HepG2 (cell line): Measurements from ENCODE around the gene TP53TG5. TPM values are rescaled to one million over a fixed set of nuclear protein-coding genes. Genes with fewer than 3 reads are reported as not detected.

Source experiments
- AGO1 ChIP-seq: fragments of 200-400 bp; formaldehyde crosslinking; IDR thresholded peaks from 2 replicates; pipeline ENCODE4 v1.6.1; 2017; ENCODE audit warnings: mild to moderate bottlenecking, low read depth, low read length, moderate library complexity; ENCODE audit not compliant: poor library complexity, severe bottlenecking
- ARNTL ChIP-seq: sonication (generic); formaldehyde crosslinking; IDR thresholded peaks from 2 replicates; pipeline ENCODE4 v1.4.0; 2020; ENCODE audit warnings: mild to moderate bottlenecking, missing genetic modification reagents
- ASH2L ChIP-seq: fragments of 300-600, 200-600 bp; sonication (generic); IDR thresholded peaks from 2 replicates; pipeline ENCODE4 v1.7.0; 2017; ENCODE audit warnings: low read depth, mild to moderate bottlenecking, moderate library complexity, mixed read lengths, low read length; ENCODE audit not compliant: insufficient read length
- BRD4 ChIP-seq: sonication (generic); formaldehyde crosslinking; IDR thresholded peaks from 2 replicates; pipeline ENCODE4 v1.4.0; 2020; ENCODE audit warnings: missing genetic modification reagents
- FOXP1 ChIP-seq, 2 experiments: fragments of 450-650 bp in 1 of 2; IDR thresholded peaks; 2 replicates each; pipeline ENCODE4 v1.6.1; 2017 to 2018; ENCODE audit warnings: antibody characterized with exemption in 1 of 2
- ISL2 ChIP-seq: sonication (generic); formaldehyde crosslinking; IDR thresholded peaks from 2 replicates; pipeline ENCODE4 v1.5.0; 2020; ENCODE audit warnings: missing genetic modification reagents
- KLF12 ChIP-seq: sonication (generic); formaldehyde crosslinking; IDR thresholded peaks from 2 replicates; pipeline ENCODE4 v1.4.0; 2020; ENCODE audit warnings: missing genetic modification reagents, borderline replicate concordance
- MED1 ChIP-seq: sonication (generic); formaldehyde crosslinking; IDR thresholded peaks from 2 replicates; pipeline ENCODE4 v1.4.0; 2020; ENCODE audit warnings: missing genetic modification reagents
- NR0B2 ChIP-seq: sonication (generic); formaldehyde crosslinking; IDR thresholded peaks from 2 replicates; pipeline ENCODE4 v1.4.0; 2020; ENCODE audit warnings: mild to moderate bottlenecking, missing genetic modification reagents
- NR2C2 ChIP-seq: sonication (generic); formaldehyde crosslinking; IDR thresholded peaks from 2 replicates; pipeline ENCODE4 v1.4.0; 2020; ENCODE audit warnings: missing genetic modification reagents, mild to moderate bottlenecking, moderate library complexity, borderline replicate concordance
- PAWR ChIP-seq: sonication (generic); formaldehyde crosslinking; IDR thresholded peaks from 2 replicates; pipeline ENCODE4 v1.4.0; 2020; ENCODE audit warnings: missing genetic modification reagents, mild to moderate bottlenecking, borderline replicate concordance
- PCBP1 ChIP-seq: fragments of 200-400 bp; formaldehyde crosslinking; IDR thresholded peaks from 2 replicates; pipeline ENCODE4 v1.6.1; 2017; ENCODE audit warnings: mild to moderate bottlenecking, low read depth, low read length, borderline replicate concordance
- RBFOX2 ChIP-seq: fragments of 200-400 bp; formaldehyde crosslinking; IDR thresholded peaks from 2 replicates; pipeline ENCODE4 v1.6.1; 2017; ENCODE audit warnings: low read depth, mild to moderate bottlenecking, low read length
- SALL1 ChIP-seq: sonication (generic); formaldehyde crosslinking; IDR thresholded peaks from 2 replicates; pipeline ENCODE4 v1.8.0; 2022; ENCODE audit warnings: mild to moderate bottlenecking, missing genetic modification reagents
- XRCC5 ChIP-seq: fragments of 200-400 bp; formaldehyde crosslinking; optimal IDR thresholded peaks from 2 replicates; pipeline ENCODE3; 2017; ENCODE audit warnings: mild to moderate bottlenecking, low read length
- ZBTB7A ChIP-seq: sonication (generic); formaldehyde crosslinking; IDR thresholded peaks from 2 replicates; pipeline ENCODE4 v1.8.0; 2022; ENCODE audit warnings: mild to moderate bottlenecking, missing genetic modification reagents
- ZNF431 ChIP-seq: sonication (generic); formaldehyde crosslinking; IDR thresholded peaks from 2 replicates; pipeline ENCODE4 v1.9.0; 2022; ENCODE audit warnings: missing genetic modification reagents, low read depth, mild to moderate bottlenecking, borderline replicate concordance
- ZNF503 ChIP-seq: sonication (generic); formaldehyde crosslinking; IDR thresholded peaks from 2 replicates; pipeline ENCODE4 v1.4.0; 2020; ENCODE audit warnings: missing genetic modification reagents
- ZNF567 ChIP-seq: sonication (generic); formaldehyde crosslinking; IDR thresholded peaks from 2 replicates; pipeline ENCODE4 v1.8.1; 2023; ENCODE audit warnings: mild to moderate bottlenecking, missing genetic modification reagents, borderline replicate concordance
- ZNF616 ChIP-seq: sonication (generic); formaldehyde crosslinking; IDR thresholded peaks from 2 replicates; pipeline ENCODE4 v1.5.0; 2020; ENCODE audit warnings: low read depth, mild to moderate bottlenecking, missing genetic modification reagents
- ZNF687 ChIP-seq: sonication (generic); formaldehyde crosslinking; IDR thresholded peaks from 2 replicates; pipeline ENCODE4 v1.5.1; 2020; ENCODE audit warnings: mild to moderate bottlenecking, missing genetic modification reagents, moderate library complexity
- ZNF816 ChIP-seq: sonication (generic); formaldehyde crosslinking; IDR thresholded peaks from 2 replicates; pipeline ENCODE4 v1.8.0; 2022; ENCODE audit warnings: missing genetic modification reagents, mild to moderate bottlenecking, borderline replicate concordance
- polyA plus RNA-seq, 8 experiments: library from polyadenylated mRNA; depleted of rRNA in 3 of 8; stranded (reverse) in 7 of 8; unstranded in 1 of 8; fragments of >200 nt; fragmentation: Illumina TruSeq in 4 of 8; extraction: Trizol in 4 of 8; gene quantifications; 2 replicates each; pipeline versions ENCODE4 v1.2.1 to v1.2.3, GENCODE V29; 2011 to 2016; ENCODE audit warnings: low read depth in 4 of 8, missing spikeins in 1 of 8, mixed read lengths in 1 of 8; ENCODE audit not compliant: insufficient read depth in 1 of 8
- total RNA-seq, 5 experiments: library from RNA; depleted of rRNA; stranded (reverse); fragments of >200 nt; fragmentation: Illumina TruSeq; extraction: Trizol; gene quantifications; 2 replicates each; pipeline ENCODE4 v1.2.3, GENCODE V29; 2016; ENCODE audit warnings: low read depth in 1 of 5

Gene TP53TG5
- total and polyA plus RNA-seq, 2 of the 13 experiments (the other 11 are each of a cell fraction or from before 2014, with no cell fraction given), result 0.11 TPM; not detected in 1

- peak; percentile 34; the same call in 1 of the 2 replicates for TF ChIP-seq BRD4 (CRISPR knock-in tag)
- no peak for TF ChIP-seq ZNF816 (CRISPR knock-in tag)
- 0 out of 2 replicates have a peak, but pooled peaks have one; percentile 45 for TF ChIP-seq ZBTB7A (CRISPR knock-in tag)
- peak; percentile 90 for TF ChIP-seq SALL1 (CRISPR knock-in tag)
- peak; percentile 55 for TF ChIP-seq RBFOX2
- peak; percentile 50; the same call in 1 of the 2 replicates for TF ChIP-seq ZNF567 (CRISPR knock-in tag)
- no peak for TF ChIP-seq PAWR
- TF ChIP-seq ZNF616, result peak; percentile 63; the same call in 1 of the 2 replicates
- no peak for TF ChIP-seq ZNF431
- peak; percentile 59 for TF ChIP-seq AGO1
- peak; percentile 2 for TF ChIP-seq ASH2L
- TF ChIP-seq XRCC5, result peak; percentile 81
- TF ChIP-seq KLF12 (CRISPR knock-in tag), result peak; percentile 84
- TF ChIP-seq PCBP1, result peak; percentile 92; the same call in 1 of the 2 replicates
- TF ChIP-seq NR0B2 (CRISPR knock-in tag), result 0 out of 2 replicates have a peak, but pooled peaks have one; percentile 14
- peak; percentile 93 for TF ChIP-seq ZNF687 (CRISPR knock-in tag)
- TF ChIP-seq NR2C2 (CRISPR knock-in tag), result 0 out of 2 replicates have a peak, but pooled peaks have one; percentile 5
- peak; percentile 72; the same call in 1 of the 2 replicates for TF ChIP-seq ARNTL (CRISPR knock-in tag)
- peak; percentile 49; the same call in 1 of the 2 replicates for TF ChIP-seq ZNF503 (CRISPR knock-in tag)
- 0 out of 2 replicates have a peak, but pooled peaks have one; percentile 19 for TF ChIP-seq FOXP1 (IDR thresholded peaks at IDR 0.05)
- TF ChIP-seq FOXP1 (CRISPR knock-in tag; IDR thresholded peaks at IDR 0.05), result peak; percentile 59
- peak; percentile 69 for TF ChIP-seq ISL2 (CRISPR knock-in tag)
- TF ChIP-seq MED1, result peak; percentile 71
Observed at GRCh38 chr20:45341939-45342854, 35.9 kb downstream of the TP53TG5 start (continued).
